ENCODE measurements around the gene CCDC85C.

DNA sequence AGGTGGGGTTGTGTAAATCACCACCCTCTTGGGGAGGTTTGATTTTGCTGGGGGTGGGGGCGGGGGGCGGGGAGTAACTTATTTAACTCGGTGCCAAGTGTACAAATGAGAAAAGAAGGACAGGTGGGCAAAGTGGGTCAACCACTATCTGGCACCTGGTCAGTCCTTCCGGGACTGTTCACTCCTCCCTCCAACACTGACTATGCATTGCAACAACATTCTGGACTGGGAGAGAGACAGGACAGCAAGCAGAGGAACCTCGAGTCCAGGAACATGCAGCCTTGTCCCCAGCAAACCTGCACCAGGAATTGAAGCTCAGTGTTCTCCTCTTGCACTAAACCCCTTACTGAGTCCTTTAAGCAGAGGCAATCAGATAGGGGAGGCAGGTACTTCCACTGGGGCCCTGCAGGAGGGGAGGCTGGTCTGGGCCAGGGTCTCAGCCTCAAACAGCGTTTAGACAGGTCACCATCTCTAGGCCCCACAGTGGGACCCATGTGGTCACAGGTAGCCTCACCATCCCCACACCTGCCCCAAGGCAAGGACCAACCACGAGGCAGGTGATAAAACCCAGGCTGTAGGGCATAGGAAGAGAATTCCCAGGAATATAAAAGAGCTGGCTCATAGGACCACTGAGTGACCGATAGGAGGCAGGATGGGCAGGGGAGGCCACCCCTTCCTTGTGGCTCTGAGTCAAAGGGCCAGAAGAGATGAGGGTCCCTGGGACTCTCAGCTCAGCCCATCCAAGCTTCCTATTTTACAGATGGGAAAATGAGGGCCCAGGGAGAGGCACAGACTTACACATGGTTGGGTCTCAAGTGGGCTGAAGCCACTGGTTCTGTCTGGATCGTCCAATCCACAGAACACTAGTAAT lies 9.8 kb downstream of the CCDC85C start:
- TF ChIP-seq, protein P1, sequence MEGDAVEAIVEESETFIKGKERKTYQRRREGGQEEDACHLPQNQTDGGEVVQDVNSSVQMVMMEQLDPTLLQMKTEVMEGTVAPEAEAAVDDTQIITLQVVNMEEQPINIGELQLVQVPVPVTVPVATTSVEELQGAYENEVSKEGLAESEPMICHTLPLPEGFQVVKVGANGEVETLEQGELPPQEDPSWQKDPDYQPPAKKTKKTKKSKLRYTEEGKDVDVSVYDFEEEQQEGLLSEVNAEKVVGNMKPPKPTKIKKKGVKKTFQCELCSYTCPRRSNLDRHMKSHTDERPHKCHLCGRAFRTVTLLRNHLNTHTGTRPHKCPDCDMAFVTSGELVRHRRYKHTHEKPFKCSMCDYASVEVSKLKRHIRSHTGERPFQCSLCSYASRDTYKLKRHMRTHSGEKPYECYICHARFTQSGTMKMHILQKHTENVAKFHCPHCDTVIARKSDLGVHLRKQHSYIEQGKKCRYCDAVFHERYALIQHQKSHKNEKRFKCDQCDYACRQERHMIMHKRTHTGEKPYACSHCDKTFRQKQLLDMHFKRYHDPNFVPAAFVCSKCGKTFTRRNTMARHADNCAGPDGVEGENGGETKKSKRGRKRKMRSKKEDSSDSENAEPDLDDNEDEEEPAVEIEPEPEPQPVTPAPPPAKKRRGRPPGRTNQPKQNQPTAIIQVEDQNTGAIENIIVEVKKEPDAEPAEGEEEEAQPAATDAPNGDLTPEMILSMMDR (IDR thresholded peaks at IDR 0.05) = no peak
- TF ChIP-seq POLR2A (IDR thresholded peaks at IDR 0.05) (no peak), EP300 (IDR thresholded peaks at IDR 0.05) (no peak)

Data from ovary (tissue), 3 donors.